Left ventricle myocardium inferior (tissue), 1 donor: ENCODE results near the gene INCA1. TPM values are rescaled to one million over a fixed set of nuclear protein-coding genes. Genes with fewer than 3 reads are reported as not detected.

Experiments
- DNase-seq: peaks from one replicate; pipeline ENCODE4 v3.0.0-alpha.2; 2020
- H3K27ac ChIP-seq: fragments of 200-600 bp; replicated peaks from 2 replicates; pipeline ENCODE4 v1.8.0; 2021
- H3K27me3 ChIP-seq: fragments of 200-600 bp; 2 replicates; pipeline ENCODE4 v1.8.0; 2021; ENCODE audit warnings: low read depth
- H3K36me3 ChIP-seq: fragments of 200-600 bp; 2 replicates; pipeline ENCODE4 v1.8.0; 2021
- H3K4me1 ChIP-seq: fragments of 200-600 bp; 2 replicates; pipeline ENCODE4 v1.8.0; 2021
- H3K4me3 ChIP-seq: fragments of 200-600 bp; 2 replicates; pipeline ENCODE4 v1.8.0; 2021; ENCODE audit warnings: mild to moderate bottlenecking, moderate library complexity
- H3K9me3 ChIP-seq: fragments of 200-600 bp; replicated peaks from 2 replicates; pipeline ENCODE4 v1.8.0; 2021
- intact Hi-C: fragments of 100-400 bp; cut with micrococcal nuclease; formaldehyde crosslinking; loops from one replicate; pipeline ENCODE4 v1.11.0; 2022
- long read RNA-seq: library from polyadenylated mRNA; unstranded; transcript quantifications from one replicate; pipeline ENCODE4 v2.0.0, GENCODE V29; 2021
- total RNA-seq: library from RNA; stranded (reverse); fragmentation: NEBNext Ultra II Directional; extraction: Animal tissue kit (Norgen Biotek cat#: 25700); gene quantifications from one replicate; pipeline ENCODE4 v1.2.1, GENCODE V29; 2021
- TF ChIP-seq, protein P1 (sequence below): fragments of 200-600 bp; IDR thresholded peaks from 2 replicates; pipeline ENCODE4 v1.8.0; 2021; ENCODE audit warnings: antibody characterized with exemption, mild to moderate bottlenecking, borderline replicate concordance
- donor health status: DM: no; HTN: yes; CAD: no; lungs with severe emphysema.

Gene INCA1, protein sequence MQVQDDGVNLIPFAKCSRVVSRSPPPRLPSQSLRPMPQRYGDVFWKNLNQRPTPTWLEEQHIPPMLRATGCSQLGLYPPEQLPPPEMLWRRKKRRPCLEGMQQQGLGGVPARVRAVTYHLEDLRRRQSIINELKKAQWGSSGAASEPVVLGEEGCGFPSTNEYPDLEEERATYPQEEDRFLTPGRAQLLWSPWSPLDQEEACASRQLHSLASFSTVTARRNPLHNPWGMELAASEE
- 3.1 TPM for total RNA-seq
- long read RNA-seq, partial matches to known transcripts = 2 of 6 reads
- long read RNA-seq, other reads (novel, unspliced or antisense) = 4 of 6 reads

DNA sequence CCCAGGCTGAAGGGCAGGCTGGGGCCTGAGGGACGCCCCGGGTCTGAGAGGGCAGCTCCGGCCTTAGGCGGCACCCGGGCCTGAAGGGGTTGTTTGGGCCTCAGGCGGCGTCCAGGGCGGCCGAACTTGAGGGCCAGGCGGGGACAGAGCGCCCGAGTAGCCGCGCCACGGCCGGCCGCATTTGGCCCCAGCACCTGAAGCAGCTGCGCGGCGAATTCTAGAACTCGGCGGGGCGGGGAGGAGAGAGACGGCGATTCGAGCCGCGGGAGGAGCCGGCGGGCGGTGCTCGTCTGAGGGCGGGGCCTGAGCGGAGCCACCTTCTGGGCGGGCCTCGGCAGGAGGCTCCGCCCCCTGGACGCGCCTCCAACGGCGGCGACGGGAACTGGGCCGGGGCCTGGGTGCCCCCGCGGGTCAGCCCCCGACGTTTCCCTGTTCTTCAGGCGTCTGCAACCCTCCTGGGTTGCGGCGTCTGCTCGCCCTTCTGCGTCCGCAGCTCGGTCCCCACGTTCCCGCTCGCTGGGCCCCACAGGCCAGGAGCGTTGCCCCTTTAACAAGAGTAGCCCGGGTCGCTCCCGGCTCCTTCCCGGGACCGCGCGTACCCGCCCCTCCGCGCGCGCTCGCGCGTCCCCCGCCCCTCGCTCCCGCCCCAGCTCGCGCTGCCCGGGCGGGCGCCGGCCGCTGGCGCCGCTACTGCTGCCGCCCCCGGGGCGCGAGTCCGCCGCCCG is at the start of gene INCA1, which contains the start of gene KIF1C:
TSS of gene INCA1 (minus strand) at position 221 of the 725 bp plus-strand sequence. CDS start 3,085 bp downstream, outside the sequence.
TSS of gene KIF1C (plus strand) at position 649 of the 725 bp plus-strand sequence. CDS start 2,297 bp downstream, outside the sequence.
- intact Hi-C loops = no loop called here
- TF ChIP-seq, protein P1, sequence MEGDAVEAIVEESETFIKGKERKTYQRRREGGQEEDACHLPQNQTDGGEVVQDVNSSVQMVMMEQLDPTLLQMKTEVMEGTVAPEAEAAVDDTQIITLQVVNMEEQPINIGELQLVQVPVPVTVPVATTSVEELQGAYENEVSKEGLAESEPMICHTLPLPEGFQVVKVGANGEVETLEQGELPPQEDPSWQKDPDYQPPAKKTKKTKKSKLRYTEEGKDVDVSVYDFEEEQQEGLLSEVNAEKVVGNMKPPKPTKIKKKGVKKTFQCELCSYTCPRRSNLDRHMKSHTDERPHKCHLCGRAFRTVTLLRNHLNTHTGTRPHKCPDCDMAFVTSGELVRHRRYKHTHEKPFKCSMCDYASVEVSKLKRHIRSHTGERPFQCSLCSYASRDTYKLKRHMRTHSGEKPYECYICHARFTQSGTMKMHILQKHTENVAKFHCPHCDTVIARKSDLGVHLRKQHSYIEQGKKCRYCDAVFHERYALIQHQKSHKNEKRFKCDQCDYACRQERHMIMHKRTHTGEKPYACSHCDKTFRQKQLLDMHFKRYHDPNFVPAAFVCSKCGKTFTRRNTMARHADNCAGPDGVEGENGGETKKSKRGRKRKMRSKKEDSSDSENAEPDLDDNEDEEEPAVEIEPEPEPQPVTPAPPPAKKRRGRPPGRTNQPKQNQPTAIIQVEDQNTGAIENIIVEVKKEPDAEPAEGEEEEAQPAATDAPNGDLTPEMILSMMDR = peak; percentile 47
- Histone ChIP-seq H3K27ac (peak within 1 kb of the TSS; percentile 96), H3K4me1 (peaks cover 54% of the 10 kb centered on the region), H3K36me3 (peaks cover 16% of the 10 kb centered on the region), H3K9me3 (no peaks in the 10 kb centered on the region), H3K4me3 (peak within 1 kb of the TSS; percentile 92), H3K27me3 (no peaks in the 10 kb centered on the region)
- DNase-seq = peak; percentile 95

DNA sequence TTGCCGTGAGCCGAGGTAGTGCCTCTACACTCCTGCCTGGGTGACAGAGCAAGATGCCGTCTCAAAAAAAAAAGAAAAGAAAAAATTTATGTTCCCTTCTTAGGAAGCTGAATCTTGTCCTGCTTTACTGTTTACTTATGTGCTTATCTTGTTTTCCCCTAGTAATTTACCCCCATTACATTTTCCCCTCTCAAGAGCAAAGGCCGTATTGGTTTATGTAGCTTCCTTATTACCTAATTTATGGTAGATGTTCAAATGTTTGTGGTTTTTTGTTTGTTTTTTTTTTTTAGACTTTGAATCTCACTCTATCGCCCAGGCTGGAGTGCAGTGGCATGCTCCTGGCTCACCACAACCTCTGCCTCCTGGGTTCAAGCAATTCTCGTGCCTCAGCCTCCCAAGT is 48.2 kb upstream of the INCA1 start:
- Histone ChIP-seq H3K27ac (no peak overlapping the region), H3K9me3 (no peaks in the 10 kb centered on the region), H3K27me3 (no peaks in the 10 kb centered on the region), H3K4me3 (no peak overlapping the region), H3K36me3 (no peaks in the 10 kb centered on the region), H3K4me1 (peaks cover 10% of the 10 kb centered on the region)
- intact Hi-C loops = no loop called here
- TF ChIP-seq, protein P1 = no peak
- DNase-seq = no peak

DNA sequence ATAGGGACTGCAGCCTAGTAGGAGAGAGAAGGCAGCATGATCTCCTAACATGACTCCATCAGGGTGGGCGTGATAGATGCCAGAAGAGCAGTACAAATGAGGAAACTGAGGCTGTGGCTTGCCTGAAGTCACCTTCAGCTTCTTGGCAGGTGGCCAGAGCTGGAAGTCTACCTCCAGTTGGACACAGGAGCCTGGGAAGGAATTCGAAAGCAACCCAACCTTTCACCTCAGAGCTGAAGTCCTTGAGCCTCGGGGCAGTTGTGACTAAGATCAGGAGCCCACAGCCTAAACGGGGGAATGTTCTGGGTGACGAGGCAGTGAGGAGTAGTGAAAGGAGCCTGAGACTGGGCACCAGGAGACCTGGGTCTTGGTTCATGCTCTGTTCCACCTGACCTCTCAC is 47.3 kb upstream of the INCA1 start:
- no peaks in the 10 kb centered on the region for H3K36me3 ChIP-seq
- no peaks in the 10 kb centered on the region for H3K9me3 ChIP-seq
- intact Hi-C loops = no loop called here
- TF ChIP-seq, protein P1 = no peak
- no peak overlapping the region for H3K4me3 ChIP-seq
- no peak overlapping the region for H3K27ac ChIP-seq
- no peaks in the 10 kb centered on the region for H3K27me3 ChIP-seq
- peaks cover 5% of the 10 kb centered on the region for H3K4me1 ChIP-seq
- no peak for DNase-seq

DNA sequence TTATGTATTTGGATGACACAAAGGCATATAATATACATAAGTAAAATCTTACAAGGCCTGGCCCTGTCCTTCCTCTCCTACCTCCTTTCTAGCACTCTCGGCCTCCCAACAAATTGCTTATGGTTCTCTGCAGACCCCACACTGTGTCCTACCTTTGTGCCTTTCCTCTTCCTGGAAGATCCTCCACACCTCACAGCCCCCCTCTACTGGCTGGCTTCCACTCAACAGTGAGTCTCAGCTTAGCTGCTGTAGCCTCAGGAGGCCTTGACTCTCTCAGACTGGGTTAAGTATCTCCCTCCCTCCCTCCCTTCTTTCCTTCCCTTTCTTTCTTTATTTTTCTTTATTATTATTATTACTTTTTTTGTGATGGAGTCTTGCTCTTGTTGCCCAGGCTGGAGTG is 46.2 kb upstream of the INCA1 start:
- Histone ChIP-seq H3K4me1 (no peaks in the 10 kb centered on the region), H3K36me3 (no peaks in the 10 kb centered on the region), H3K4me3 (no peak overlapping the region), H3K27ac (no peak overlapping the region), H3K9me3 (no peaks in the 10 kb centered on the region), H3K27me3 (no peaks in the 10 kb centered on the region)
- TF ChIP-seq, protein P1 = no peak
- intact Hi-C loops = no loop called here
- DNase-seq = no peak

DNA sequence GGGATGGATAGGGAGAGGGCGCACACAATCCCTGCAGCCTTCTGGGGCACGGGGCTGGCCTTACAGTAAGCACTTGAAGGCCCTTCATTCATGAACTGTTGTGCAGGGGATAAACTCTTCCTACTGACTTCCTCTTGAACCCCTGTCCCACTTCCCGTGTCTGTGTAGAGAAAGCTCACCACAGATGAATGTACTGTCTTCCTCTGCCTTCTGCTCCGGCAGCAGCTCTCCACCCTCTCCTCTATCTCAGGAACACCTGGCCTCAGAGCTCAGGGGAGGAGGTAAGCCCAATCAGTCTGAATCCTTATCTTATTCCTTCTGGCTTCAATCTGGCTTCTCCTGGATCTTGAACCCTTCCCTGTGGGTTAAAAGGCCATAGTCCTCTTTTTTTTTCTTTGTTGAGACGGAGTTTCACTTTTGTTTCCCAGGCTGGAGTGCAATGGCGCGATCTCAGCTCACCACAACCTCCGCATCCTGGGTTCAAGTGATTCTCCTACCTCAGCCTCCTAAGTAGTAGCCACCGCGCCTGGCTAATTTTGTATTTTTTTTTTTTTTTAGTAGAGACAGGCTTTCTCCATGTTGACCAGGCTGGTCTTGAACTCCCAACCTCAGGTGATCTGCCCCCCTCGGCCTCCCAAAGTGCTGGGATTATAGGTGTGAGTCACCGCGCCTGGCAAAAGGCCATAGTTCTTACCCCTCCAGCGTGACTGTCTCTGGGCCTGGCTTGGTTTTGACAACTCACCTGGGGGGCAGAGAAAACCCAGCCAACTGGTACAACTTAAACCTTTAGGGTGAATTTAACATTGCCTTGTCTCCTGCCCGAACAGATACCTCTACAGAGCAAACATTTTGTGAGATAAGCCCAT is 45.1 kb upstream of the INCA1 start:
- Histone ChIP-seq H3K27ac (no peak overlapping the region), H3K4me3 (no peak overlapping the region), H3K4me1 (no peaks in the 10 kb centered on the region), H3K27me3 (peaks cover 1% of the 10 kb centered on the region), H3K9me3 (no peaks in the 10 kb centered on the region), H3K36me3 (no peaks in the 10 kb centered on the region)
- TF ChIP-seq, protein P1 = no peak
- DNase-seq = no peak
- intact Hi-C loops = no loop called here
